Activated CD4-positive, alpha-beta T cell treated with anti-CD3 and anti-CD28 coated beads for 36 hours (primary cell): Measurements from ENCODE around the gene TK1. TPM values are rescaled to one million over a fixed set of nuclear protein-coding genes. Genes with fewer than 3 reads are reported as not detected.

ENCODE experiments used
- ATAC-seq: fragments of 200-7000 bp; cut with Tn5 transposase; one replicate; pipeline ENCODE4 v1.10.0; 2021; ENCODE audit warnings: mild to moderate bottlenecking, moderate library complexity
- CTCF ChIA-PET: fragments of 350-600 bp; sonication (Branson Sonifier 250); formaldehyde crosslinking; loops from one replicate; lab custom pipeline; 2021; ENCODE audit warnings: antibody characterized with exemption; lab: Charles Lee
- POLR2A ChIA-PET: fragments of 350-600 bp; sonication (Branson Sonifier 250); formaldehyde crosslinking; loops from one replicate; lab custom pipeline; 2021; ENCODE audit warnings: antibody characterized with exemption, inconsistent platforms; lab: Charles Lee
- DNase-seq: peaks from one replicate; pipeline ENCODE4 v3.0.0-alpha.2; 2020
- H3K27ac Mint-ChIP-seq: one replicate; pipeline ENCODE4 v1.8.0; 2021; ENCODE audit warnings: mixed read lengths
- H3K27me3 Mint-ChIP-seq: one replicate; pipeline ENCODE4 v1.8.0; 2021; ENCODE audit warnings: mixed read lengths
- H3K36me3 Mint-ChIP-seq: one replicate; pipeline ENCODE4 v1.8.0; 2021; ENCODE audit warnings: low read depth, mixed read lengths
- H3K4me1 Mint-ChIP-seq: one replicate; pipeline ENCODE4 v1.8.0; 2021; ENCODE audit warnings: mixed read lengths
- H3K4me3 Mint-ChIP-seq: one replicate; pipeline ENCODE4 v1.8.0; 2021; ENCODE audit warnings: mild to moderate bottlenecking, moderate library complexity, mixed read lengths
- H3K9me3 Mint-ChIP-seq: one replicate; pipeline ENCODE4 v1.8.0; 2021; ENCODE audit warnings: low read depth, mixed read lengths
- intact Hi-C, 2 experiments: fragments of 100-400 bp; cut with DNase I in 1 of 2; cut with micrococcal nuclease in 1 of 2; formaldehyde crosslinking; loops; one replicate each; pipeline versions ENCODE4 v1.14.2 to v1.15.1; 2022 to 2024; cut with DNase I, micrococcal nuclease
- total RNA-seq, 2 experiments: library from RNA; stranded (reverse); gene quantifications; one replicate each; pipeline ENCODE4 v1.2.3, GENCODE V29; 2021

Gene TK1
- total RNA-seq, 2 experiments from 2014 or later: 157 to 195 TPM

DNA sequence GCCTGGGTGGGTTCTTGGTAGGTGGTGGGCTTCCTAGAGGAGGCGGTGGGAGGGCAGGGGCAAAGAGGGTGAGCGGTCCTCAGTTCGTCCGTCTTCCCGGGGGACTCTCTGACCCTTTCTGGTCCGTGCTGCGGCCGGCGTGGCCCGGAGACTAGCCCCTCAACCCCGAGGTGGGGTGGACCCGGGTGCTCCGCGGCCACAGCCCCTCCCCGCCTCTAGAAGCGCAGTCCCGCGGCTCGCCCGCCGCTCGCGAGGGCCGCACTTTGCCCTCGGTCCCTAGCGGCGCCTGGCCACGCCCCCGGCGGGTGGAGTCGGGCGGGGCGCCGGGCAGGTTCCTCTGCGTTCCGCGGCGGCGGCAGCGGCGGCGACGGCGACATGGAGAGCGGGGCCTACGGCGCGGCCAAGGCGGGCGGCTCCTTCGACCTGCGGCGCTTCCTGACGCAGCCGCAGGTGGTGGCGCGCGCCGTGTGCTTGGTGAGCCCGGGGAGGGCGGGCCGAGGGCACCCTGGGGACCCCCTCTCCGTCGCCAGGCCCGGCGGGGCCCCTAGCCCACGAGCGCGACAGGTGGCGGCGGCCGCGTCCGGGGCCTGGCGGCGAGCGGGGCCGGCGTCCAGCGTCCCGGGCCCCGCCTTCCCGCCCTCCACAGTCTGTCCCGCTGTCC lies 18.5 kb downstream of the TK1 start, which contains the start of gene SYNGR2:
SYNGR2 (plus strand) TSS at position 340 of the 661 bp plus-strand sequence; CDS start at position 376, 36 bp downstream.
- peak; percentile 93 for DNase-seq
- ATAC-seq: peak; percentile 79
- peaks cover 26% of the 10 kb centered on the region for H3K36me3 Mint-ChIP-seq

DNA sequence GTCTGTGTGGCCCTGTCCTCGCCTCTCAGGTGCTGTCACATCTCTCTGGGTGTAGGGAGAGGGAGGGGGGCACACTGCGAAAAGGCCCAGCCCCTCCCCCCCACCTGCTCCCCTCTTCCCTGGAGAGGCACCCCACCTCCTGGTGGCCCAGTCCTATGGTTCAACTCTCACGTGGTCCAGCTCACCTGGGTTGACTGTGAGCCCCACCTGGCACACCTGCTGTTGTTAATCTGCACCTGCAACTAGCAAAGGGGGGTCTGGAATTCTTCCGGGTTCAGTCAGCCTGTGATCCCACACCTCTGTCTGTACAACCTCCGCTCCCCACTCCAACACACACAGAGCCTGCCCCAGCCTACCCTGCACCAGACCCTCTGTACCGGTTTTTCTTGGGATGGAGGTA lies 20.4 kb downstream of the TK1 start:
- Mint-ChIP-seq H3K27me3 (no peaks in the 10 kb centered on the region), H3K36me3 (peaks cover 9% of the 10 kb centered on the region), H3K4me1 (peaks cover 15% of the 10 kb centered on the region), H3K9me3 (no peaks in the 10 kb centered on the region), H3K4me3 (no peak overlapping the region), H3K27ac (no peak overlapping the region)
- POLR2A ChIA-PET: no interaction called here
- CTCF ChIA-PET: interaction anchor here (0.7 kb wide), 1 partner anchor 37 kb away, joined by 3 read pairs; no protein-coding TSS in a partner anchor
- no peak for DNase-seq
- no peak for ATAC-seq
- intact Hi-C loops: loop anchor here in 1 of 2 experiments (5.0 kb wide), 1 partner anchor 34 kb away; the partner anchor contains the start of gene TMC8

More for the DNA sequence above, 18.5 kb downstream of the TK1 start, which contains the start of gene SYNGR2:
- H3K4me3 Mint-ChIP-seq: peak within 1 kb of the TSS; percentile 71
- no peaks in the 10 kb centered on the region for H3K9me3 Mint-ChIP-seq
- H3K27ac Mint-ChIP-seq: peak within 1 kb of the TSS; percentile 69
- H3K4me1 Mint-ChIP-seq: peaks cover 35% of the 10 kb centered on the region
- CTCF ChIA-PET: no interaction called here
- POLR2A ChIA-PET: no interaction called here
- no peaks in the 10 kb centered on the region for H3K27me3 Mint-ChIP-seq
- intact Hi-C loops: loop anchor here (1.0 to 5.0 kb wide), 8 partner anchors 18 to 56 kb away; partner anchors contain the start of genes AFMID (in 2 of the 2), TK1 (in 2 of the 2), BIRC5 (in 1 of the 2) and TMC6 (in 1 of the 2)

DNA sequence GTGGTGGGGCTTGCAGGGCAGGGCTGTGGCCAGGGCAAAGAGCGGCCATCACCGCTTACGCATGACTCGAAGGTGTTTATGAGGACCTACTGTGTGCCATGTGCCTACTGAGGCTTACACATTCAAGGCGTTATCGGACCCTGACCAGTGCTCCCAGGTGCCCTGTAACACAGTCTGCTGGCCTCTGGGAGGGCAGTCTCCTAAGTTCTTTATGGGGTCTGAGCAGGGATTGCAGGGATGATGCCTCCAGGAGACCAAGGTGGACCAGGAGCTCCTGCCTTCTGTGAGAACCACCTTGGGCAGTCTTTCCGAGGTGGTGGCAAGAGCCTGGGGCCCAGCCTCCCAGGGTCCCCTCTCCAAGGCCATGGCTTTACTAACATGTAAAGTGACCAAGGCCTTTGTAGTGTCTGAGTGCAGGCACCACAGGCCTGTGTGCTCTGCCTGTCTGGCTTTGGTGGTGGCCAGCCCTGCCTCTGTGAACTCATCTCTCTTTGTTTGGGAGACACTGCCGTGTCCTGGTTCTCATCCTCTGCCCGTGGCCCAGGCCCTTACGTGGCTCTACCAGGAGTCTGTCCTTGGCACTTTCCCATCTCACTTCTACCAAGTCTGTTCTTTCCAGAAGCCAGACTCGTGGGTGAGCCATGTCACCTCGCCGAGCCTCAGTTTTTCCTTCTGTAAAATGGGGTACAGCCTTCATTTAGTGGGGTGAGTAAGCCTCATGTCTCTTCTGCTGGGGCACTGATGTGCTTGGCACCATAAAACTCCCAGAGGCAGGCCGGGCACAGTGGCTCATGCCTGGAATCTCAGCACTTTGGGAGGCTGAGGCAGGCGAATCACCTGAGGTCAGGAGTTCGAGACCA lies 21.9 kb downstream of the TK1 start:
- ATAC-seq: no peak
- intact Hi-C loops: loop anchor here in 1 of 2 experiments (5.0 kb wide), 1 partner anchor 33 kb away; the partner anchor contains the start of gene TMC8
- POLR2A ChIA-PET: interaction anchor here (0.9 kb wide), 1 partner anchor 10 kb away, joined by 3 read pairs; no protein-coding TSS in a partner anchor
- no peak overlapping the region for H3K27ac Mint-ChIP-seq
- CTCF ChIA-PET: interaction anchor here (1.7 kb wide), 1 partner anchor 30 kb away, joined by 4 read pairs; no protein-coding TSS in a partner anchor
- no peak overlapping the region for H3K4me3 Mint-ChIP-seq
- no peaks in the 10 kb centered on the region for H3K36me3 Mint-ChIP-seq
- DNase-seq: no peak
- H3K9me3 Mint-ChIP-seq: no peaks in the 10 kb centered on the region
- H3K27me3 Mint-ChIP-seq: no peaks in the 10 kb centered on the region
- peaks cover 6% of the 10 kb centered on the region for H3K4me1 Mint-ChIP-seq

DNA sequence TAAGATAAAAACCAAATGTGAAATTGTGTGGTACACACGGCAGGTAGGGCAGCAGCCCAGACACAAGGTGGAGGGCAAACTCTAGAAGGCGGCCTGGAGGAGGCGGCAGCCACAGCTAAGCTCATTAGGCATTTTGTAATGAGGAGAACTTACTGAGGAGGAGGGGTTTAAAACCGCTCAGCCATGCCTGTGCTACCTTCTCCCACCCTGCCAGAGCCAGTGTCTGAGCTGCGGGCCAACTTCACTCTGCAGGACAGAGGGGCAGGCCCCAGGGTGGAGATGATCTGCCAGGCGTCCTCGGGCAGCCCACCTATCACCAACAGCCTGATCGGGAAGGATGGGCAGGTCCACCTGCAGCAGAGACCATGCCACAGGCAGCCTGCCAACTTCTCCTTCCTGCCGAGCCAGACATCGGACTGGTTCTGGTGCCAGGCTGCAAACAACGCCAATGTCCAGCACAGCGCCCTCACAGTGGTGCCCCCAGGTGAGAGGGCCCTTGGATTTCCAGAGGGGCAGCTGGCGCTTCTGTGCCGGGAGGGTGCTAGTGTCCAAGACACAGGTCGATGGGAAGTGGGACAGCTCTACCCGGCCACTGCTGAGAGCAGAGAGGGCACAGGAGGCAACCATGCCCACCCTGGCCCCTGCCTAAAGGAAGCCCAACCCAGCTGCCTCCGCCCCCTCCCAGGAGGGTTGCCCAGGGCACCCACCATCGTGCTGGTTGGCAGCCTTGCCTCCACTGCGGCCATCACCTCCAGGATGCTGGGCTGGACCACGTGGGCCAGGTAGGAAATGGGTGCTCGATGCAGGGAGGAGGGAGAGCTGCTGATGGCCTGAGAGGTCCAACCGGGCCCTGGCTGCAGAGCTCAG lies 22.7 kb downstream of the TK1 start:
- Mint-ChIP-seq H3K9me3 (no peaks in the 10 kb centered on the region), H3K4me3 (no peak overlapping the region), H3K27ac (no peak overlapping the region), H3K27me3 (no peaks in the 10 kb centered on the region), H3K36me3 (no peaks in the 10 kb centered on the region), H3K4me1 (peaks cover 10% of the 10 kb centered on the region)
- no peak for ATAC-seq
- POLR2A ChIA-PET: interaction anchor here (0.5 to 0.9 kb wide), 2 partner anchors 11 to 190 kb away, joined by 3 read pairs; no protein-coding TSS in a partner anchor
- CTCF ChIA-PET: interaction anchor here (1.7 to 2.6 kb wide), 3 partner anchors 12 to 79 kb away, joined by 4 to 8 read pairs (median 7); no protein-coding TSS in a partner anchor
- DNase-seq: no peak
- intact Hi-C loops: no loop called here

DNA sequence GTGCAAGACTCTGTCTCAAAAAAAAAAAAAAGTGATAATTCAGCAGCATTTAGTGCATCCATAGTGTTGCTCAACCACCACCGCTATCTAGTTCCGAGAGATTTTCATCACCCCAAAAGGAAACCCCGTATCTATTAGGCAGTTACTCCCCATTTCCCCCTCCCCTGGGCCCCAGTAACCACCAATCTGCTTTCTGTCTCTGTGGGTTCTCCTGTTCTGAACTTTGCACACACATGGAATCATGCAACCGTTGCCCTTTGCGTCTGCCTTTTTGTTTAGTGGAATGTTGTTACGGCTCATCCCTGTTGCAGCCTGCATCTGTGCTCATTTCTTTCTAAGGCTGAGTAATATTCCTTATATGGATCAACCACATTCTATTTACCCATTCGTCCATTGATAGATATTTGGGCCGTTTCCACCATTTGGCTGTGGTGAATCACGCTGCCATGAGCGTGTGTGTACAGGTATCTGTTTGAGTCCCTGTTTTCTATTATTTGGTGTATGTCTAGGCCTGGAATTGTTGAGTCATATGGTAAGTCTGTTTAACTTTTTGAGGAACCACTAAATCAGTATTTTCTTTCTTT lies 27.2 kb downstream of the TK1 start:
- Mint-ChIP-seq H3K4me1 (peaks cover 10% of the 10 kb centered on the region), H3K27ac (peak overlapping the region; percentile 61), H3K4me3 (no peak overlapping the region), H3K27me3 (no peaks in the 10 kb centered on the region), H3K36me3 (no peaks in the 10 kb centered on the region), H3K9me3 (no peaks in the 10 kb centered on the region)
- intact Hi-C loops: no loop called here
- CTCF ChIA-PET: interaction anchor here (0.6 kb wide), 1 partner anchor 17 kb away, joined by 3 read pairs; no protein-coding TSS in a partner anchor
- peak; percentile 54 for DNase-seq
- POLR2A ChIA-PET: interaction anchor here (0.6 kb wide), 1 partner anchor 19 kb away, joined by 3 read pairs; no protein-coding TSS in a partner anchor
- peak; percentile 79 for ATAC-seq

DNA sequence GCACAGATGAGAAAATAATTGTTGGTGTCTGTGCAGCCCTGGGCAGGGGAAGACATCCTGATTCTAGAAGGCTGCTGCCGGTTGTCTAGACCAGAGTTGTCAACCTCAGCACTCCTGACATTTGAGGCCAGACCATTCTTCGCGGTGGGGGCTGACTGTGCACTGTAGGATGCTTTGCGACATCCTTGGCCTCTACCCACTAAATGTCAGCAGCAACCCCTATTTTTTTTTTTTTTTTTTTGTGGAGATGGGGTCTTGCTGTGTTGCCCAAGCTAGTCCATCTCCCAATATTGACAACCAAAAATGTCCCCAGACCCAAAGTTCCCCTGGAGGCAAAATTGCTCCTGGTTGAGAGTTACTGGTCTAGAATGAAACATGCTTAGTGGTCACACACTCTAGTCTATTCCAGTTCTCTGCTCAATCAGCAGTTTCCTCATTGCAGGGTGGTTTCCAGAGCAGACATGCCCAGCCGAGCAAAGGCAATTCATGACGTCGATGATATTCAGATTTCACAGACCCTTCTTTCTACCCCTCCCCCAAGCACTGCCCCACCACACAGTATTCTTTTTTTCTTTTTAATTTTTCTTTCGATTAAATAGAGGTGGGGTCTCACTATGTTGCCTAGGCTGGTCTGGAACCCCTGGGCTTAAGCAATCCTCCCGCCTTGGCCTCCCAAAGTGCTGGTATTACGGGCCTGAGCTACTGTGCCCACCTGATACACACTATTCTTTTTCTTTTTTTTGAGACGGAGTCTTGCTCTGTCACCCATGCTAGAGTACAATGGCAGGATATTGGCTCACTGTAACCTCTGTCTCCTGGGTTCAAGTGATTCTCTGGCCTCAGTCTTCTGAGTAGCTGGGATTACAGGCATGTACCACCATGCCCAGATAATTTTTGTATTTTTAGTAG lies 31.7 kb downstream of the TK1 start:
- no peaks in the 10 kb centered on the region for H3K36me3 Mint-ChIP-seq
- ATAC-seq: peak; percentile 63
- intact Hi-C loops: no loop called here
- H3K27me3 Mint-ChIP-seq: no peaks in the 10 kb centered on the region
- DNase-seq: no peak
- no peaks in the 10 kb centered on the region for H3K9me3 Mint-ChIP-seq
- H3K4me1 Mint-ChIP-seq: peaks cover 8% of the 10 kb centered on the region
- no peak overlapping the region for H3K27ac Mint-ChIP-seq
- POLR2A ChIA-PET: interaction anchor here (0.6 kb wide), 1 partner anchor 66 kb away, joined by 3 read pairs; no protein-coding TSS in a partner anchor
- CTCF ChIA-PET: interaction anchor here (1.0 kb wide), 1 partner anchor 10 kb away, joined by 4 read pairs; no protein-coding TSS in a partner anchor
- no peak overlapping the region for H3K4me3 Mint-ChIP-seq

DNA sequence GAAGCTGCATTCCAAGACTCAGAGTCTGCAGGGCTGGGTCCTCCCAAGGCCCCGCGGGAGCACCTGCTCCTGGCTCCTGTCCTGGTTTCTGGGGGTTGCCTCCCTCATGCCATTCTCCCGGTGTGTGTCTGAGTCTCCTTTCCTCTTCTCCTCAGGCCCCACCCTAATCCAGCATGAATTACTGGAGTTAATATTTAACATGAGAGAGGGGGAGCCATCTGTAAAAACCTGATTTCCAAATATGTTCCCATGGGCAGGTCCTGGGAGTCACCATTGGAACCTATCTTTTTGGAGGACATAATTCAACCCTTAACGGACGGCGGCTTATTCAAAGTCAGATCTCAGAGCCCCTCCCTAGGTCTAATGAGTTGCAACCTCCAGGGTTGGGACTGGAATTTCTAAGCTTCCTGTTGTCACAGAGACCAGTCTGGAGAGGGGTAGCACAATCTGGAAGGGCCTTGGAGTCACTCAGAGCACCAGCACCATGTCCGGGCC lies 35.3 kb downstream of the TK1 start:
- H3K4me1 Mint-ChIP-seq: peaks cover 8% of the 10 kb centered on the region
- DNase-seq: no peak
- POLR2A ChIA-PET: no interaction called here

DNA sequence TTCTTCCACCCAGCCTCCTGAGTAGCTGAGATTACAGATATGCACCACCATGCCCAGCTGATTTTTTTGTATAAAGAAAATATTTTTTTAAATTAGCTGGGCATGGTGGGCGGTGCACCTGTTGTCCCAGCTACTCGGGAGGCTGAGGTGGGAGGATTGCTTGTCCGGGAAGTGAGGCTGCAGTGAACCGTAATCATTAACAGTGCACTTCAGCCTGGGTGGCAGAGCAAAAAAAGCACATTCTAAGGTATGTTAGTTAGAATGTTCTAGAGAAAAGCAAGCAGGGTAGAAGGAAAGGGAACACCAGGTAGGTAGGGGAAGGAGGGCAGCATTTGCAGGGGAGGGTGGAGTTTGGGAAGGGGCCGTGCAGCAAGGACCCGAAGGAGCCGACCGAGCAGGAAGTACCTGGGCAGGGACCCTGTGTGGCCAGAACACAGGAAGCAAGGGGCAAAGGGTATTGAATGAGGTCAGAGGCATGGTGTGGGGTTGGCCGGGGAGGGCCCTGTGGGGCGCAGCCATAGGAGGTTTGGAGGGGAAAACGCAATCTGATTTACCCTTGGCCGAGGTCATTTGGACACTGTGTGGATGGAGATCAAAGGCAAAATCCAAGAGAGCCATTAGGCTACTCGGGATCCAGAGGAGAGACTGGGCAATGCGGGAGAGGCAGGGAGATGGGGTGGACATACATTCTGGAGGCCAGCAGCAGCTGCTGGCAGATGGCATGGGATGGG lies 38.4 kb downstream of the TK1 start:
- Mint-ChIP-seq H3K4me3 (no peak overlapping the region), H3K36me3 (no peaks in the 10 kb centered on the region), H3K4me1 (peaks cover 11% of the 10 kb centered on the region), H3K27ac (no peak overlapping the region), H3K27me3 (no peaks in the 10 kb centered on the region), H3K9me3 (no peaks in the 10 kb centered on the region)
- intact Hi-C loops: no loop called here
- DNase-seq: no peak
- ATAC-seq: no peak
- POLR2A ChIA-PET: interaction anchor here (0.6 kb wide), 1 partner anchor 80 kb away, joined by 3 read pairs; no protein-coding TSS in a partner anchor
- CTCF ChIA-PET: interaction anchor here (0.5 to 1.4 kb wide), 2 partner anchors 34 to 542 kb away, joined by 3 read pairs; no protein-coding TSS in a partner anchor

More for the DNA sequence above, 35.3 kb downstream of the TK1 start:
- H3K27me3 Mint-ChIP-seq: no peaks in the 10 kb centered on the region
- CTCF ChIA-PET: interaction anchor here (0.6 kb wide), 1 partner anchor 97 kb away, joined by 3 read pairs; no protein-coding TSS in a partner anchor
- no peak overlapping the region for H3K27ac Mint-ChIP-seq
- no peaks in the 10 kb centered on the region for H3K9me3 Mint-ChIP-seq
- H3K4me3 Mint-ChIP-seq: no peak overlapping the region
- H3K36me3 Mint-ChIP-seq: no peaks in the 10 kb centered on the region
- no peak for ATAC-seq
- intact Hi-C loops: no loop called here
